ENCODE results near the gene TPRN.

The TPRN gene

DNA sequence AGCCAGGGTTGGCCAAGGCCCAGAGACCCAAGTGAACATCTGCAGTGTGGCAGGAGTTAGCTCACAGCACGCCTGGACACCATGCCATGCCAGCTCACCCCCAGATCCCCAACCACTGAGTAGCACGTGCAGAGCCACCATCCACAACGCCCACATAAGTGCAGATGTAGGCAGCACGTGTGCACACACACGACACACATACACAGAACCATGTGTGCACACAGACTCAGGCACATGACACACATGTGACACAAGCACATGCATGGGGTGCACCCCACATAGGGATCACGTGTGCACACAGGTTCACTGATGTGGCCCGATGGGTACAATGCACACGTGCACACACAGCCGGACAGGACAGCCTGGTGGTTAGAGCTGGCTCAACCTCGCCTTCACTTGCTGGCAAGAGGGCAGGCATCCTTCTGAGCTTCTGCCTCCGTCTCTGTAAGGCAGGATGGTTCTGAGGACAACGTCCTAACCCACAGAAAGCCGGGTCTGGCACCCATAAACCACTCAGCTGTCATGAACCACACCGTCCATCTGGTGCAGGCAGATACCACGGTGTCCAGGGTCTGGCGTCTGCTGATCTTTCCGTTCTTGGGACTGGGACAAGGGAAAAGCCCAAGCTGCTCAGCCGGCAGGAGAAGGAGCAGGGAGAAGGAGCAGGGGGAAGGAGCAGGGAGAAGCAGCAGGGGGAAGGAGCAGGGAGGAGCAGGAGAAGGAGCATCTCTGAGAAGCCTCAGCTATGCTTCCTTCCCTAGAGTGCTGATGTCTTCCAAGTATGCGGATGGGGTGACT, 42.7 kb downstream of the TPRN start:
- no peak for DNase-seq

- DNase-seq = no peak
These were observed 43.8 kb downstream of the TPRN start for GRCh38 chr9:137156567-137157375.

- DNase-seq = no peak
These were observed 47.6 kb downstream of the TPRN start for GRCh38 chr9:137152844-137153405.

- no peak for DNase-seq
These were observed 49.7 kb downstream of the TPRN start for GRCh38 chr9:137150617-137151457.

GRCh38 chr9:137149942-137150616, 50.5 kb downstream of the TPRN start:
- no peak for DNase-seq

- no peak for DNase-seq
These were observed 51.2 kb downstream of the TPRN start for GRCh38 chr9:137149363-137149762.

DNA sequence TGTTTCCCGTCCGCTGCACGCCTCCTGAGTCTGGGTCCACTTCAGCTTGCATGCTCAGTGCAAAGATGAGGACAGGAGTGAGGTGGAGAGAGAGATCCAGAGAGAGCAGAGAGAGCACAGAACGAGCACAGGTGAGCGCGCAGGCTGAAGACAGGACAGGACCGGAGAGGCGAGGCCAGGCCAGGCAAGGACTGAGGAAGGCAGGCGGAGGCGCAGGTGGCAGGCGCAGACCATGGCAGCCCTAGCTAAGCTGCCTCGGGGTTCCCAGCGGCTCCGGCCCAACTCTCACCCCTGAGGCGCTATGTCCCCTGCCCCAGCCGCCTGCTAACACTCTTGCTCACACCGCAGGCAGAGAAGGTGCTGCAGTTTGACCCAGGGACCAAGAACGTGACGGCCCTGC, 51.9 kb downstream of the TPRN start:
- peak; percentile 95 for DNase-seq

GRCh38 chr9:137148242-137148641, 52.3 kb downstream of the TPRN start:
- no peak for DNase-seq

DNA sequence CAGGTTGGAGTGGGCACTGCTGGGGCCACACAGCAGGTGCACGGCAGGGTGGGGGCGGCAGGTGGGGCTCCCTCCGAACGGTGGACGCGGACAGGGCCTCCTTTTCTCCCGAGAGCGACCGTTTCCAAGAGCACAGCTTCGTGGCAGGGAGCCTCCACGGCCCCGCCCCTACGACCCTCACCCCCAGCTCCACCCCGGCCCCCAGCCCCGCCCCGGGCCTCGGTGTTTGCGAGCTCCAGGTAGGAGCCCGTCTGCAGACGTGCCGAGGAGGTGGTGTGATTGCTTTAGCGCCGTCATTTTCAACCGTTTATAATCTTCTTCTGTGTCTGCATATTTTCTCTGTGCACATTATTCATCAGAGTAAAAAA, 52.8 kb downstream of the TPRN start:
- DNase-seq = no peak

GRCh38 chr9:137147091-137147792, 53.3 kb downstream of the TPRN start:
- no peak for DNase-seq

DNA sequence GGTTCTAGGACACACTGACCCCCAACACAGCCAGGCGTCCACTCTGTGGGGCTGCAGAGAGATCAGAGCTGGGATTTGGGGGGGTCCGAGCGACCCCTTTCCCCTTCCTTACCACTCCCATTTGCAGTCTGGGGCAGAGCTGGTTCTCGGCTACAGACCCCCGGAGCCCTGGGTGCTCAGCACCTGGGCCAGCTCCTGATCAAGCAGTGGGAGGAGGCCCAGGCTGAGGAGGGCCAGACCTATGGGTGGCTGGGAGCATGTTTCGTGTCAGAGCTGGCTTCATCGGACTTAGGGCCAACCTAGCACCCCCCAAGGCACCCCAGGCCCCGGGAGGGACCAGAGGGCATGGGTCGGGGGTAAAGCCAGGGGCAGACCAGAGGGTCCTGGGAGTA, 54.0 kb downstream of the TPRN start:
- no peak for DNase-seq

GRCh38 chr9:137145731-137146526, 54.6 kb downstream of the TPRN start:
- no peak for DNase-seq

GRCh38 chr9:137143459-137143858, 57.1 kb downstream of the TPRN start:
- no peak for DNase-seq

DNA sequence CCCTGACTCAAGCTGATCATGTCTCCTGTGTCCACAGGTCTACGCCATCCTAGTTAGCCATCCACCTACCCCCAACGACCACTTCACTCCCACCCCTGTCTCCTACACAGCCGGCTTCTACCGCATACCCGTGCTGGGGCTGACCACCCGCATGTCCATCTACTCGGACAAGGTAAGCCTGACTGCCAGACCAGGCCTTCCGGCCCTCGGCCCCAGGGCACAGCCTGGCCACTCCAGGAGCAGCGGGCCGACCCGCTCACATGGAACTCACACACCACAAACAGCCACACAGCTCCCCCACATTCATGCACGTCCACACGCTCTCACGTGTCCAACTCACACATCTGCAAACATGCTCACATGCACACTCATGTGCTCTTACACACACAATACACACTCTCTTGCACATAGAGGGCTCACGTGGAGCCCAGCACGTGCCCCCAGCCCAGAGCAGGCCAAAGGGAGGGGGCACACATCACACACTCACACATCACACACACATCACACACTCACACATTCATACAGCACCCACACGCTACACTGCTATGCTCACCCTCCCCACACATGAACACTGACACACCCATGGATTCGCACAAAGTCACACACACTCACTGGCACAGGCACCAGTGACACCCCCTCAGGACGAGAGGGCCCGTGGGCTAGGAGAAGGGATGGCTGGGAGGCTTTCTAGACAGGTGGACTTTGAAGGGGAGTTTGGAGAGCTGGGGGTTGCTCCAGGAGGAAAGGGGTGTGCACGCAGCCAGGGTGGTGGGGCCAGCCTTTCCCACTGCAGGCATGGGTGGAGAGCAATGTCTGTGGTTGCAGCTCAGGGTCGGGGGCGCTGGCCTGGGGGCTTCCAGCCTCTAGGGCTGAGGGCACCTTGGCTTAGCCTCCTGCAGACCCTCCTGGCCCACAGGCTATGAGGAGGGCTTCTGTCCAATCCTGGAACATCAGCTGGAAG, 58.3 kb downstream of the TPRN start:
- DNase-seq = no peak
